Measurements from ENCODE around the gene PDPK1.
A peak's percentile ranks its signal among the peaks of the same experiment; 100 is the strongest.

The PDPK1 gene

GRCh38 chr16:2520784-2521531 lies 16.9 kb upstream of the PDPK1 start:
- no peaks in the 10 kb centered on the region for H3K9me3 ChIP-seq (ENCODE audit: insufficient read depth, low read length)
- TF ChIP-seq CTCF (IDR thresholded peaks at IDR 0.05; ENCODE audit: low read depth, low read length) = no peak
- TF ChIP-seq EZH2phosphoT487 (IDR thresholded peaks at IDR 0.05; ENCODE audit: low read depth) = no peak
- H3K79me2 ChIP-seq (ENCODE audit: low read length) = peaks cover 49% of the 10 kb centered on the region
- H3K4me1 ChIP-seq (ENCODE audit: low read length) = peaks cover 22% of the 10 kb centered on the region
- H3K27ac ChIP-seq (ENCODE audit: low read length) = no peak overlapping the region
- no peaks in the 10 kb centered on the region for H3K27me3 ChIP-seq (ENCODE audit: low read depth, low read length)
- H3K36me3 ChIP-seq (replicated peaks; ENCODE audit: low read depth, low read length) = peaks cover 15% of the 10 kb centered on the region
- H3K4me3 ChIP-seq (ENCODE audit: low read length) = peak overlapping the region; percentile 95
- H2AFZ ChIP-seq (ENCODE audit: low read depth, low read length) = no peak overlapping the region
- H3K9ac ChIP-seq (ENCODE audit: low read length) = peak overlapping the region; percentile 62
- peak overlapping the region; percentile 94 for H3K4me2 ChIP-seq (ENCODE audit: low read length)
- H4K20me1 ChIP-seq (ENCODE audit: insufficient read depth, low read length) = peaks cover 40% of the 10 kb centered on the region

DNA sequence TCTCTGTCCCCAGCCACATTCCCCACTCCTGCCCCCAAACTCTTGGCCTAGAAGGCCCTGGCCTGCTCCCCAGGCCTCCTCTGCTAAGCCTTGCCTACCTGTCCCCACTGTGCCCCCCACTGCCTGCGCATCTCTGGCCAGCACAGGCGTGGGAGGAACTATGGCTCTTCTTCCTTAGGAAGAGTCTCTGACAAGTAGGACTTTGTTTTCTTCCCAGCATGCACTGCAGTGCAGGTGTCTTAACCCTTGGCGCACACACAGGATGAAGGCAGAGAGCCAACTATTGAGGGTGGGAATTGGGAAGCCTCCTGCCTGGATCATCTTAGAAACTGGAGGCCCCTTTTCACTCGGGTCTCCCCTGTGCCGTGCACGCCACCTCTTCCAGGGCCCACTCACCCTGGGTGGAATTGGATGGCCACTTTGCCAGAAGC lies 14.0 kb upstream of the PDPK1 start:
- no peak for TF ChIP-seq EZH2phosphoT487 (IDR thresholded peaks at IDR 0.05; ENCODE audit: low read depth)
- TF ChIP-seq CTCF (IDR thresholded peaks at IDR 0.05; ENCODE audit: low read depth, low read length) = no peak
- Histone ChIP-seq H2AFZ (ENCODE audit: low read depth, low read length) (no peak overlapping the region), H3K9me3 (ENCODE audit: insufficient read depth, low read length) (no peaks in the 10 kb centered on the region), H3K4me1 (ENCODE audit: low read length) (peaks cover 10% of the 10 kb centered on the region; the same call in 1 of the 2 replicates), H3K27ac (ENCODE audit: low read length) (no peak overlapping the region), H3K36me3 (replicated peaks; ENCODE audit: low read depth, low read length) (peaks cover 16% of the 10 kb centered on the region), H3K27me3 (ENCODE audit: low read depth, low read length) (no peaks in the 10 kb centered on the region), H3K4me2 (ENCODE audit: low read length) (no peak overlapping the region), H4K20me1 (ENCODE audit: insufficient read depth, low read length) (peaks cover 12% of the 10 kb centered on the region), H3K4me3 (ENCODE audit: low read length) (no peak overlapping the region), H3K9ac (ENCODE audit: low read length) (no peak overlapping the region), H3K79me2 (ENCODE audit: low read length) (peaks cover 20% of the 10 kb centered on the region)

DNA sequence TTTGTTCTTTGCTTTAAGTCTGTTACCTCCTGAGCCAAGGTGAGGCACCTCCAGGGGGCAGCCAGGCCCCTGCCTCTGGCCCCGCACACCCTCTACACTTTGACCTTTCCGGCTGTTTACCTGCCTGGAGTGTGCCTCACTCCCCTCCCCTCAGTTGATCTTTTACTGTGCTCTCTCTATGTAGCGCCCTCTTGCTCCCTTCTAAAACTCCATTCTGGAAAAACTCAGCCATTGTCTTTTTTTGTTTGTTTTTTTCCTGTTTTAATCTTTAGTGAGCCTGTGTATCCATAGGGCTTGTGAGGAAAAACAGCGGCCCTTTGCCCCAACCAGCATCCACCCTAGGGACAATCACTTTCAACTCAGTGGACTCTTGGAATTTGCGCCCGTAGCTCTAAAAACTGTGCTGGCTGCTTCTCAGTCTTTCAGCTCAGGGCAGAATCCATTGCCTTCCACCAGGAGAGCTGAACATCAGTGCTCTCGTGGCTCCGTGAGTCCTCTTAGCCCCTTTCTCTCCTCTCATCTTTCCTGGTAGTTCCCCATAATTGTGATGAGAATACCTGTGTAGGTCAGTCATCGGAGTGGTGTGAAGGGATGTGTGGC lies 13.4 kb upstream of the PDPK1 start:
- H2AFZ ChIP-seq (ENCODE audit: low read depth, low read length) = no peak overlapping the region
- H3K36me3 ChIP-seq (replicated peaks; ENCODE audit: low read depth, low read length) = peaks cover 19% of the 10 kb centered on the region
- H4K20me1 ChIP-seq (ENCODE audit: insufficient read depth, low read length) = peaks cover 5% of the 10 kb centered on the region; the same call in 1 of the 2 replicates
- no peaks in the 10 kb centered on the region for H3K9me3 ChIP-seq (ENCODE audit: insufficient read depth, low read length)
- peaks cover 14% of the 10 kb centered on the region for H3K79me2 ChIP-seq (ENCODE audit: low read length)
- no peak overlapping the region for H3K4me2 ChIP-seq (ENCODE audit: low read length)
- H3K27ac ChIP-seq (ENCODE audit: low read length) = no peak overlapping the region
- H3K27me3 ChIP-seq (ENCODE audit: low read depth, low read length) = no peaks in the 10 kb centered on the region
- H3K4me1 ChIP-seq (ENCODE audit: low read length) = peaks cover 10% of the 10 kb centered on the region; the same call in 1 of the 2 replicates
- no peak overlapping the region for H3K9ac ChIP-seq (ENCODE audit: low read length)
- no peak overlapping the region for H3K4me3 ChIP-seq (ENCODE audit: low read length)
- TF ChIP-seq CTCF (IDR thresholded peaks at IDR 0.05; ENCODE audit: low read depth, low read length) = no peak
- no peak for TF ChIP-seq EZH2phosphoT487 (IDR thresholded peaks at IDR 0.05; ENCODE audit: low read depth)

- Histone ChIP-seq H3K27ac (ENCODE audit: low read length) (no peak overlapping the region), H4K20me1 (ENCODE audit: insufficient read depth, low read length) (no peaks in the 10 kb centered on the region), H3K9me3 (ENCODE audit: insufficient read depth, low read length) (no peaks in the 10 kb centered on the region), H3K4me1 (ENCODE audit: low read length) (peaks cover 6% of the 10 kb centered on the region; the same call in 1 of the 2 replicates), H3K27me3 (ENCODE audit: low read depth, low read length) (no peaks in the 10 kb centered on the region), H3K36me3 (replicated peaks; ENCODE audit: low read depth, low read length) (peaks cover 22% of the 10 kb centered on the region), H3K9ac (ENCODE audit: low read length) (no peak overlapping the region), H2AFZ (ENCODE audit: low read depth, low read length) (no peak overlapping the region), H3K79me2 (ENCODE audit: low read length) (peaks cover 3% of the 10 kb centered on the region), H3K4me3 (ENCODE audit: low read length) (no peak overlapping the region), H3K4me2 (ENCODE audit: low read length) (no peak overlapping the region)
- TF ChIP-seq CTCF (IDR thresholded peaks at IDR 0.05; ENCODE audit: low read depth, low read length) (no peak), EZH2phosphoT487 (IDR thresholded peaks at IDR 0.05; ENCODE audit: low read depth) (no peak)
Measured at GRCh38 chr16:2526135-2526534, 11.7 kb upstream of the PDPK1 start.

All from OCI-LY3 (cell line).